Kidney glomerular epithelial cell (primary cell): ENCODE data around the gene NADK2.

Experiments
- DNase-seq: peaks from one replicate; lab custom pipeline; 2025; lab: John Stamatoyannopoulos, UW

NADK2 gene

DNA sequence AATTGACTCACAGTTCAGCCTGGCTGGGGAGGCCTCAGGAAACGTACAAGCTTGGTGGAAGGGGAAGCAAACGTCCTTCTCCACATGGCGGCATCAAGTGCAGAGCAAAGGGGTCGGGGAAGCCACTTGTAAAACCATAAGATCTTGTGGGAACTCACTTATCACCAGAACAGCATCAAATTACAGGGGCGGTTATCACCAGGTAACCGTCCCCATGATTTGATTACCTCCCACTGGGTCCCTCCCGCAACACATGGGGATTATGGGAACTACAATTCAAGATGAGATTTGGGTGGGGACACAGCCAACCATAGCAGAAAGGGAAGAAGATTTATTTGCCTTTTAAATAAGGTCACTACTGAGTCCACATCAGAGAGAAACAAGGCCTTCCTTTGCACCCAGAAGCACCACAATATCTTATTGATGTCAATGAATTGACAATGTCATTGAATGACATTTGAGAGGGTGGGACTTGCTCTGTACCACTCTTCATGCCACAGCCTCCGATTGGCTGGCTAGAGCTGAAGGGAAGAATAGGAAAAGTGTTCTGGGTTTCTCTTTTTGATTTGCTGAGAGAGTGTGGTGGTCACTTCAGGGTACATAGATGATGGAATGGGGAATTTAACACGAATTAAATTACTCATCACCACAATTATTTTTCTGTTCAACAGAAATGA lies 78.8 kb downstream of the NADK2 start:
- no peak for DNase-seq

DNA sequence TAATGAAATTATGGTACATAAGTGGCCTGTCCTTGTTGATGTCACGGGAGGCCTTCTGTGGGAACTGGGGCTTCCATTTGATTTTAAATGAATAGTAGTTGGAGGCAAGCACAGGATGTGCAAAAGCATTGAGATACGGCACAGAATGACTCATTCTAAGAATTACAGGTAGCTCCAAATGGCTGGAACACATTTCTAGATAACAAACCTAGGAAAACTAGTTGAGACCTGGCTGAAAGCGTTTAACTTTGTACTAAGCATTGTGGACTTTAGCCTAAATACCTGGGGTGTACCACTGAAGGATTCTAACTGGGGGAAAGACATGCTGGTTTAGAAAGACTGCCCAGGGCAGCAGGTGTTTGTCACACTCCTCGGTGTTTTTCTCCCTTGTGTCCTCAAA lies 80.4 kb downstream of the NADK2 start:
- no peak for DNase-seq

DNA sequence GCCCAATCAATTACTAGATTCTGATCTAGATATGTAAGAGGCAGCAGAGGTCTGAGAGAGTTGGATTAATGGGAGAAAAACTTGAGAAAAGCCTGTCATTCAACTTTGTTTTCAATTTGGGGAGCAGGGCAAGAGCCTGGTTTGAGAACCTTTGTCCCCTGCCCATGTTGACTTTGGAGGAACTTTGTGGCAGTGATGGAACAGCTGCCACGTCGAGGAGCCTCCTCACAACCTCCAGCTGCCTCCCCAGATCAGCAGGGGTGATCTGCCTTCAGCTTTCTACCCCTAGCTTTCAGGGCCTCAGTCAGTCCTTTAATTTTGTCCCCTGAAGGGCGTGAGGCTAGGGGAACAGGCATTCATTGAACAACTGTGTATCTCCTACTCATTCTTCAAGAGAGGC lies 81.1 kb downstream of the NADK2 start:
- no peak for DNase-seq

DNA sequence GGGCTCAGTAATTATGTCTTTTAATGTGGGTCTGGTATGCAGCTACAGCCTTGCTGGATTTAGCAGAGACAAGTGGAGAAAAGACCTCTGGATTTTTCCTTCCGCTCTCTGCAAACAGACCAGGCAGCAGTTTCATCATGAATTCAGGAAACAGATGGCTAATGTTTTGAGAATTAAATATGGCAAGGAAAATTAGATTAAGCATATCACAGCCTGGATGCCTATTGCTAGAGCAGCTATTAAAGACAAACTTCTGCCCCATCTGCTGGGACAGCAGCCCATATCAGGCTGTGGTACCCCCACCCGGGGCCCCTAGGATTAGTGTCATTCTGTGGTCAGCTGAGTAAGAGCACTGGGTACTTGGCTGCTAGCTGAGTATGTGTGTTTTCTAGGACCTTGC lies 83.6 kb downstream of the NADK2 start:
- DNase-seq: no peak

DNA sequence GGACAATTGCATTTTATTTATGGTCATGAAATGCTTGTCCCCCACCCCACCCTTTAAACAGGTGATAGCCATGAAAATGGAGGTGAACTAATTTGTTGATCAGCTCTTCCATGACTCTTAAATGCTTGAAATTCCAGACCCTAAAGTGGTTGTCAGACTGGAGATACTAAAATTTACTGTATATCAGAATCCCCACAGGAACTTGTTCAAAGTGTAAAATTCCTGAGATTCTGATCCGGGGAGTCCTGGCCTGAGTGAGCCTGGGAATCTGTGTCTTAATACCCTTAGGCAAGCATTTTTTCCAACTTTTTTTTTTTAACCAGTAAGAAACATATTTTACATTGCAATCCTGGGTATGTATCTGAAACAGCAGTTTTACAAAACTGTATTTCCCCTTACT lies 85.1 kb downstream of the NADK2 start:
- peak; percentile 8 for DNase-seq

DNA sequence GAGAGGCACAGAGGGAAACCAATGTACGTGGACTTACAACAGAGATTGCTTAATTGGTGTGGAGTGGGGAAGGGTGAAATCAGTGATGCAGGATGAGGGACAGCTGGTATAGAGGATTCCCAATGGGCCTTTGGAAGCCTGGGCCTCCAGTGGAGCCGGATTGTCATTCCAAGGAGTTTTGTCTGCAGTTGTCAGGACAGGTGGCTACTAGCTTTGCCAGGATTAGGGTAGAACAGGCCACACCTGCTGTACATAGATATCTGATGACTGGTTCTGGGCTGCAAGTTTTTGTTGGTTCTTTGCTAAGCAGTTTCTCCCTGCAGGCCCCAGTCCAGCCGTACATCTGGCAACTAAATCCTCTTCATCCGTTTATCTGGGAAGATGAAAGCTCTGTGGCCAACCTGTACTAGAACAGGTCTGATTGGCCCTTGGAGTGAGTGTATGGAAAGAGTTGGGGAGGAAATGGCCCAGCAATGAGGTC lies 85.6 kb downstream of the NADK2 start:
- no peak for DNase-seq

DNA sequence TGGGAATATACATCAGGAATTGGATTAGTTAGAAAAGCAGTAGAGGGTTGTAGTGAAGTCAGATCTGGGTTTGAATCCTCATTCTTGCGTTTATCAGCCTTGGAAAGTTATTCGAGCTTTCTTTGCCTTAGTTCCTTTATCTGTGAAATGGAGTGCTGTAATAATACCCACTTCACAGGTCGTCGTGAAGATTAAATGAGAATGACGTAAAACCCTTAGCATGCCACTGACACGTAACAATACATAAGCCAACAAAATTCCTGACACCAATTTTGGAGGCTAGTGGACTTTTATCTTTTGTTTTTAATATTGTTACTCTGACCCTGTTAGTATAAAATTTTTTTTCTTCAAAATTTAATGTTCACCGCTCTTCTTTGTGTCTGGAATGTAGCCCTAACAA lies 86.4 kb downstream of the NADK2 start:
- no peak for DNase-seq

DNA sequence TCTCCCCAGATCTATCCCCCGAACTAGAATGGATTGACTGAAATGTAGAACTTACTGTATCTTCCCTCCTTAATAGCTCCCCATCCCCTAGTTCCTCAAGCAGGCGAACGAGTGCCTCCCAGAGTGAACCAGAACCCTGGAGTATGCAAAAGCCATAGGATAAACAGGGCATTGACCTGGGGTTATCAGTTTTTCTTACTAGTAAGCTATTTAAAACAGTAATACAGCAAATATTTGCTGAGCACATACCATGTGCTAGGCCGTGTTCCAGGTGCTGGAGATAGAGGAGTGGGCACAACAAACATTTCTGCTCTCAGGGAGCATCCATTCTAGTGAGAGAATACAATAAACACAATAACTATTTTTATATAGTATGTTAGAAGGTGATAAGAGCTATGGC lies 88.0 kb downstream of the NADK2 start:
- DNase-seq: no peak

DNA sequence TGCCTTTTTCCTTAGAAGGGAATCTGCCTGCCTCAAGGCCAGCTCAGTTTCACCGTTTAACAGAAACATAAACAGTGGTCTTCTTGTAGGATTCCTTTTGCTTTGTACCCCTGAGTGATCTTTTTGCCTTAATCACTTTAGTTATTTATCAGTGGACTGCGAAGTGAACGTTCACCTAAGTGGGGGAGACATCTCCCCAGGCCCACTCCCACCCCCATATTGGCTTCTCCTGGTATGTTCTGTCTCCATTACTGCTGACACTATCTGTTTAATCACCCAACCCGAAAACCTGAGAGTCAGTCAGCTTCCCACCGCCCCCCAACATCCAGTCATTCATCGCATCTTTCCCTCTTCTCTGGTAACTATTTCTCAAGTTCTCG lies 88.4 kb downstream of the NADK2 start:
- no peak for DNase-seq

DNA sequence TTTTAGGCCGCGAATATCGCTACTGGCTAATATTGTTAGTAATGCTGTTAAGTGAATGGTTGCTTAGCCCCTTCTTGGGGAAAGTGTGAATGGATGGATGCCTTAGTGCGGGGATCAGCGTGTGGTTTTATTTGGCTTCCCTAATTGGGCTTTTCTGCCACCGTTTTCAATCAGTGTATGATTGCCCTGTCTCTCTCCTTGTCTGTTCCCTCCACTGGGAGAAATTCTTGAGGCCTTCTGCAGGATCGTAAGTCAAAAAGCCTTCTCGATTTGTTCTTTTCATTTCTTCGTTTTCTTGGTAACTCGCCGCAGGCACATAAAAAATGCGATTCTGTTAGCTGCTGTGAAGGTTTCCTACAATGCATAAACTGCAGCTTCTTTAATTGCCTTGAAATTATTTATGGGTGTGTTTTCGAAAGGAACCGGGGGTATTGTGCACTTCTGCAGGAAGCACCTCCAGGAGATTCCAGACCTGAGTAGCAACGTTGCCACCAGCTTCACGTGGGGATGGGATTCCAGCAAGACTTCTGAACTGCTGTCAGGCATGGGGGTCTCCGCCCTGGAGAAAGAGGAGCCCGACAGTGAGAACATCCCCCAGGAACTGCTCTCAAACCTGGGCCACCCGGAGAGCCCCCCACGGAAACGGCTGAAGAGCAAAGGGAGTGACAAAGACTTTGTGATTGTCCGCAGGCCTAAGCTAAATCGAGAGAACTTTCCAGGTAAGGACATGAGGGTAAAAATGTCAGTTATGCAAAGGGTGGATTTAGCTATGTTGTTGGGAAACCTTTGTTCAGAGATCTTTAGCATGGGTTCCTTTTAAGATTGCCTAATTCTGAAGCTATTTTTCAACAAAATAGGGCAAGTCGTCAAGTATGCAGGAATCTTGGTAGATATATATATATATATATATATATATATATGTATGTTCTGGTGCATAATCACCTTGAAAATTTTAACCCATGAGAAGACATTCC lies 89.1 kb downstream of the NADK2 start:
- peak; percentile 52 for DNase-seq

DNA sequence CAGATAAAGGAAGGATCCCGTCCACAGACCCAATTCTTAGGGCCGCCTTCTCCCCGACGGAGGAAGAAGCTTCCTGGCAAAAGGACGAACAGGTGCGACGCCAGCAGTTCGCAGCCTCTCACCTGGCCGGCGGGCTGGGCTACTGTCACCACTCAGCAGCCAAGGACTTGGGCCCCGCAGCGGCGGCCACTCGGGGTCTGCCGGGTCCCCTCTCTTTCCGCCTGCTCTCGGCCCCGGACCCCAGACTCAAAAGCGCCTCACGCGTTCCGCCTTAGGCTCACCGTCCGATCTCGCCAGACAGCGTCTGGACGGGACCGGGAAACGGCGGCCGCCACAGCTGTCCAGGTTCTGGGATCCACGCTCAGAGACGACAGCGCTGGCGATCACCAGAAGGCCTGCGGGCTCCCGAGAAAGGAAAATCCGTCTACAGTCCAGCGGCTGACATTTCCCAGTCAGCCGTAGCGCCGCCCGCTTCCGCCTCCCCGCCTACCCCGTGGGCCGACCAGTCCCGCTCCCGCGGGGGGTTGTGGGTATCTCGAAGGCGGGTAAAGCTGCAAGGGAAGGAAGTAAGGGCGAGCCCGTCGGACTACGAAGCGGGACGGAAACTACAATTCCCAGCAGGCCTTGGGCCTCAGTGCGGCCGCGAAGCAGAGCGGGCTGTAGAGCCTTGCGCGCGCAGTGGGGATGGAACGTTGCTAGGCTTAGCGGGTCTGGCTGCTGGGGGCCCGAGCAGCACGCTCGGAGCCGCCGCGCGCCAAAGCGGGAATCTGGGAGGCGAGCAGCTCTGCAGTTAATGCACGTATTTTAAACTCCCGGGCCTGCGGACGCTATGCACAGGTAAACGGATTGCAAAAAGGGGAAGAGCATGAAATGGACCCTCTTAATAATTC lies 90.0 kb downstream of the NADK2 start, which contains the start of the genes LMBRD2 and SKP2:
Gene LMBRD2 (minus strand): TSS at position 454 of the 890 bp plus-strand sequence. CDS start 8,538 bp downstream, outside the sequence.
Gene SKP2 (plus strand): TSS at position 678 of the 890 bp plus-strand sequence. CDS start 152 bp downstream, at position 830.
- DNase-seq: peak; percentile 96

DNA sequence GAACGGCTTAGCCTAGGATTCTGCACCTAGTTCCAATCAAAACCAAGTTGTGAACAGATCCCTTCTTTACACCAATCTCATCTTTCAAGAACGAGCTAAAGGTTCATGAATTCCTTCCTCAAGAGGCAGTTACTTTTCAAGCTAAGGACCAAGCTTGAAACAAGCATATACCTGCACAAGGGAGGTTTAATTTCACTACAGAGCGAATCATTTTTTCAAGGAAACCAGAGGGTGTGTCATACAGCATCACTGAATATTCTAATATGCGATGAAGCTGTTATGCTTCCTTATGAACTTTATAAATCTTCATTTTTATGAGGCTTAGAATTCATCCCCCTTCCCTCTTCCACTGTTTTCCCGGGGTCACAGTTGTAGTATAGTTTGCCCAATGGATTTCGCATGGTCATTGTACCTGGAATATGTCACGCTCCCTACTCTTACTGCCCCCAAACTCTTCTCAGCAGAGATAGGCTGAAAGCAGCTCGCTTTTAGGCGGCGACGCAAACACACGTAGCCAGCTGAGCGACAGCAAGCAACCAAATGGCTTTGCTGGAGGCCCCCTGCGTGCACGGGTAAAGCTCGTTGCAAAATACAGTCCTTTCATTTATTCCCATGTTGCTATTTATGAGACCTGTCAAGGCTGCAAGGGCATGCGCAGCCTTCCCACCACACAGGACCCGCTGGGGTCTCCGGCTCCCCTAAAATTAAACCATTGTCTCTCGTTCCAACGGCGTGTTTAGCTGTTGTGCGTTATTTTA lies 90.9 kb downstream of the NADK2 start:
- peak; percentile 28 for DNase-seq

DNA sequence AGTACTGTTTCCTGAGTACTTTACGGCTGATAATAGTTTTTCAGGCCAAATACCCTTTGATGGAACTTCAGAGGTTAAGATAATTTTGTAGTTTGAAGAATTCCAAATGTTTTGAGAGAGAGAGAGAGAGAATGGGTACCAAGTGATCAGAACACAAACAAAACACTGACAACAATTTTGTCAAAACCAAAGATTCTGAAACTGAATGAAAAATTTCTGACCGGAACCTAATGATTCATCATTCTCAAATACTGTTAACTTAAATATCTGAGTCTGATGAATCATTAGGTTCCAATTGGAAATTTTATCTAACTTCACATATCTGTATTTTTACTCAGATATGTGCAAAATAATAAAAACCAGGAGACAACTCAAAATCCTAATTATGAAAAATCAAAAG lies 94.0 kb downstream of the NADK2 start:
- DNase-seq: no peak

DNA sequence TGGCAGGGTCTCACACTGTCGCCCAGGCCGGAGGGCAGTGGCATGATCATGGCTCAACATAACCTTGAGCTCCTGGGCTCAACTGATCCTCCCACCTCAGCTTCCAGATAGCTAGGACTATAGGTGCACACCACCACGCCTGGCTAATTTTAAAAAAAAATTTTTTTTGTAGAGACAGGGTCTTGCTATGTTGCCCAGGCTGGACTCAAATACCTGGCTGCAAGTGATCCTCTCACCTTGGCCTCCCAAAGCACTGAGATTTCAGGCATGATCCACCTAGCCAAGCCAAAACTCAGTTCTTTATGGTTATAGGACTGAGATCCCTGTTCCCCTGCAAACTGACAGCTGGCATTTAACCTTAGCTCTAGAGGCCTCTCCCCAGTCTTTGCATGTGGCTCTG lies 95.3 kb downstream of the NADK2 start:
- DNase-seq: no peak

DNA sequence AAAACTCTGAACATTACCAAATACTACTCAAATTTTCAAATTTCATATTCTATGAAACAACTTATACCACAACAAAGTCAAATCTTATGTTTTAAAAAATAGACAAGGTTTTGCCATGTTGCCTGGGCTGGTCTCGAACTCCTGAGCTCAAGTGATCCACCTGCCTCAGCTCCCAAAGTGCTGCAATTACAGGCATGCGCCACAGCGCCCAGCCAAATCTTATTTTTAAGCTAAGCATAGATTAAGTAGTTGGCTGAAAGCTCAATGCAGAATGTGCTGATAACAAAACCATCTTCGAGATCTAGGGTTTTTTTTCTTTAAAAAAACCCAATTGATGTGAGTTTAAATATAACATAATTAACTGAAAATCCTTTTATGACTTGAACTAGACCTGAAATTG lies 96.4 kb downstream of the NADK2 start:
- no peak for DNase-seq
